HEK293 (cell line): Measurements from ENCODE around the gene CARD11.

ENCODE experiments used
- CTCF ChIA-PET: fragments of 350-600 bp; formaldehyde crosslinking; extraction: SDS; loops from one replicate; lab custom pipeline; 2021; ENCODE audit warnings: antibody characterized with exemption; lab: Yijun Ruan, JAX
- POLR2A ChIA-PET: fragments of 300-600 bp; formaldehyde crosslinking; extraction: SDS; loops from one replicate; lab custom pipeline; 2020; ENCODE audit warnings: antibody characterized with exemption, inconsistent platforms; lab: Yijun Ruan, JAX
- H3K27ac ChIP-seq: fragments of 200-500 bp; sonication (Bioruptor generic); 2 replicates; pipeline ENCODE4 v1.5.1; 2014; ENCODE audit warnings: low read depth, low read length, control low read depth, inconsistent platforms; ENCODE audit errors: extremely low read depth
- H3K36me3 ChIP-seq, 2 experiments: fragments of 200-500 bp in 1 of 2; sonication (Bioruptor generic) in 1 of 2; 1 replicate in 1 of 2; 2 replicates in 1 of 2; pipeline ENCODE4 v1.5.1; 2014 to 2017; ENCODE audit warnings: inconsistent platforms in 2 of 2, low read length in 2 of 2; ENCODE audit not compliant: control insufficient read depth in 2 of 2, insufficient read depth in 1 of 2
- H3K4me1 ChIP-seq: fragments of 200-500 bp; sonication (Bioruptor generic); 2 replicates; pipeline ENCODE4 v1.5.1; 2014; ENCODE audit warnings: mild to moderate bottlenecking, low read length, inconsistent platforms; ENCODE audit not compliant: control insufficient read depth, insufficient read depth
- H3K4me3 ChIP-seq: 2 replicates; pipeline ENCODE4 v1.5.1; 2011; ENCODE audit warnings: low read depth, mild to moderate bottlenecking, control low read depth, low read length, moderate library complexity
- H3K9me3 ChIP-seq: fragments of 200-500 bp; sonication (Bioruptor generic); 2 replicates; pipeline ENCODE4 v1.5.1; 2014; ENCODE audit warnings: low read depth, low read length, inconsistent platforms; ENCODE audit not compliant: control insufficient read depth, insufficient read depth
- AEBP2 ChIP-seq: fragments of 450-650 bp; formaldehyde crosslinking; IDR thresholded peaks from 2 replicates; pipeline ENCODE4 v1.5.1; 2016; ENCODE audit warnings: missing biosample characterization, missing genetic modification characterization, borderline replicate concordance
- BCL11B ChIP-seq: fragments of 450-650 bp; formaldehyde crosslinking; IDR thresholded peaks from 2 replicates; pipeline ENCODE4 v1.5.1; 2016; ENCODE audit warnings: low read depth, missing biosample characterization, missing genetic modification characterization
- GLI4 ChIP-seq: fragments of 450-650 bp; formaldehyde crosslinking; IDR thresholded peaks from 2 replicates; pipeline ENCODE4 v1.5.1; 2016; ENCODE audit warnings: missing biosample characterization, missing genetic modification characterization
- GLIS1 ChIP-seq: fragments of 450-650 bp; formaldehyde crosslinking; IDR thresholded peaks from 2 replicates; pipeline ENCODE4 v1.5.1; 2016; ENCODE audit warnings: missing biosample characterization, missing genetic modification characterization
- KLF9 ChIP-seq: fragments of 450-650 bp; formaldehyde crosslinking; IDR thresholded peaks from 2 replicates; pipeline ENCODE4 v1.5.1; 2016; ENCODE audit warnings: missing biosample characterization, missing genetic modification characterization, low read depth
- SP3 ChIP-seq: fragments of 450-650 bp; formaldehyde crosslinking; IDR thresholded peaks from 2 replicates; pipeline ENCODE4 v1.5.1; 2016; ENCODE audit warnings: missing biosample characterization, missing genetic modification characterization
- ZBTB20 ChIP-seq: fragments of 450-650 bp; formaldehyde crosslinking; IDR thresholded peaks from 2 replicates; pipeline ENCODE4 v1.5.1; 2016; ENCODE audit warnings: missing biosample characterization, missing genetic modification characterization
- ZFHX2 ChIP-seq: fragments of 450-650 bp; formaldehyde crosslinking; conservative IDR thresholded peaks from 2 replicates; pipeline ENCODE4 v1.5.1; 2016; ENCODE audit warnings: missing biosample characterization, missing genetic modification characterization
- ZIC2 ChIP-seq: fragments of 450-650 bp; formaldehyde crosslinking; IDR thresholded peaks from 2 replicates; pipeline ENCODE4 v1.5.1; 2016; ENCODE audit warnings: missing biosample characterization, missing genetic modification characterization
- ZNF140 ChIP-seq: fragments of 450-650 bp; formaldehyde crosslinking; IDR thresholded peaks from 2 replicates; pipeline ENCODE4 v1.5.1; 2016; ENCODE audit warnings: missing biosample characterization, missing genetic modification characterization
- ZNF184 ChIP-seq: fragments of 450-650 bp; IDR thresholded peaks from 2 replicates; pipeline ENCODE4 v1.5.1; 2018; ENCODE audit warnings: missing biosample characterization, mild to moderate bottlenecking, missing genetic modification characterization
- ZNF274 ChIP-seq, 2 experiments: fragments of 200-500 bp in 1 of 2; fragments of 450-650 bp in 1 of 2; sonication (Bioruptor generic) in 1 of 2; formaldehyde crosslinking in 1 of 2; IDR thresholded peaks; 2 replicates each; pipeline versions ENCODE4 v1.5.1 to v1.6.1; 2014 to 2016; ENCODE audit warnings: borderline replicate concordance in 1 of 2, inconsistent platforms in 1 of 2, low read length in 1 of 2, missing biosample characterization in 1 of 2, missing genetic modification characterization in 1 of 2
- ZNF280C ChIP-seq: fragments of 450-650 bp; formaldehyde crosslinking; IDR thresholded peaks from 2 replicates; pipeline ENCODE4 v1.5.1; 2016; ENCODE audit warnings: missing biosample characterization, missing genetic modification characterization
- ZNF341 ChIP-seq: fragments of 450-650 bp; formaldehyde crosslinking; IDR thresholded peaks from 2 replicates; pipeline ENCODE4; 2016; ENCODE audit warnings: low read depth, missing biosample characterization, missing genetic modification characterization
- ZNF354C ChIP-seq: fragments of 450-650 bp; formaldehyde crosslinking; IDR thresholded peaks from 2 replicates; pipeline ENCODE4 v1.5.1; 2016; ENCODE audit warnings: missing biosample characterization, missing genetic modification characterization, low read depth, borderline replicate concordance
- ZNF362 ChIP-seq: fragments of 450-650 bp; formaldehyde crosslinking; IDR thresholded peaks from 2 replicates; pipeline ENCODE4 v1.5.1; 2016; ENCODE audit warnings: missing biosample characterization, missing genetic modification characterization
- ZNF391 ChIP-seq: fragments of 450-650 bp; formaldehyde crosslinking; IDR thresholded peaks from 2 replicates; pipeline ENCODE4 v1.5.1; 2016; ENCODE audit warnings: low read depth, missing biosample characterization, missing genetic modification characterization, borderline replicate concordance
- ZNF423 ChIP-seq: fragments of 450-650 bp; formaldehyde crosslinking; IDR thresholded peaks from 2 replicates; pipeline ENCODE4 v1.5.1; 2016; ENCODE audit warnings: missing biosample characterization, missing genetic modification characterization
- ZNF510 ChIP-seq: fragments of 450-650 bp; formaldehyde crosslinking; IDR thresholded peaks from 2 replicates; pipeline ENCODE4 v1.5.1; 2018; ENCODE audit warnings: mild to moderate bottlenecking, missing genetic modification characterization, missing biosample characterization; ENCODE audit not compliant: insufficient replicate concordance
- ZNF544 ChIP-seq: fragments of 450-650 bp; formaldehyde crosslinking; IDR thresholded peaks from 2 replicates; pipeline ENCODE4 v1.5.0; 2017; ENCODE audit warnings: missing biosample characterization, missing genetic modification characterization
- ZNF654 ChIP-seq: fragments of 450-650 bp; formaldehyde crosslinking; IDR thresholded peaks from 2 replicates; pipeline ENCODE4 v1.5.1; 2016; ENCODE audit warnings: low read depth, missing biosample characterization, missing genetic modification characterization
- ZNF776 ChIP-seq: fragments of 450-650 bp; formaldehyde crosslinking; IDR thresholded peaks from 2 replicates; pipeline ENCODE4 v1.5.0; 2017; ENCODE audit warnings: missing biosample characterization, missing genetic modification characterization, borderline replicate concordance
- ZNF830 ChIP-seq: fragments of 450-650 bp; IDR thresholded peaks from 2 replicates; pipeline ENCODE4 v1.5.0; 2018; ENCODE audit warnings: missing biosample characterization, missing genetic modification characterization, low read depth, mild to moderate bottlenecking, moderate library complexity

CARD11 gene

GRCh38 chr7:2993396-2993795, 50.3 kb downstream of the CARD11 start (continued):
- TF ChIP-seq ZNF362, result no peak
- no peak for TF ChIP-seq ZNF423 (tag by site-specific recombination)
- no peak for TF ChIP-seq SP3
- no peak for TF ChIP-seq ZNF830 (tag by site-specific recombination)
- TF ChIP-seq ZNF391 (tag by site-specific recombination), result no peak
- no peak for TF ChIP-seq ZNF354C (tag by site-specific recombination)
- TF ChIP-seq ZNF274 (IDR thresholded peaks at IDR 0.05; ENCODE audit: low read length), result no peak
- no peak for TF ChIP-seq ZNF274 (tag by site-specific recombination; IDR thresholded peaks at IDR 0.05; ENCODE audit: borderline replicate concordance)

GRCh38 chr7:2990949-2991470, 52.7 kb downstream of the CARD11 start:
- Histone ChIP-seq H3K4me1 (no peaks in the 10 kb centered on the region), H3K4me3 (no peak overlapping the region), H3K36me3 (no peaks in the 10 kb centered on the region), H3K27ac (no peak overlapping the region), H3K9me3 (no peaks in the 10 kb centered on the region; the same call in 1 of the 2 replicates)
- CTCF ChIA-PET, result interaction anchor here (0.6 to 0.8 kb wide), 2 partner anchors 18 to 896 kb away, joined by 3 read pairs; no protein-coding TSS in a partner anchor
- POLR2A ChIA-PET, result no interaction called here
- TF ChIP-seq ZNF776 (tag by site-specific recombination) (no peak), ZNF140 (tag by site-specific recombination) (no peak), ZNF280C (no peak), ZNF654 (tag by site-specific recombination) (no peak), AEBP2 (tag by site-specific recombination) (no peak), ZNF544 (tag by site-specific recombination) (no peak), GLIS1 (no peak), KLF9 (tag by site-specific recombination) (no peak), ZBTB20 (no peak), ZFHX2 (no peak), ZIC2 (tag by site-specific recombination) (no peak), ZNF510 (tag by site-specific recombination) (no peak), GLI4 (no peak), ZNF341 (tag by site-specific recombination) (no peak), ZNF184 (no peak), BCL11B (tag by site-specific recombination) (no peak)
